ENCODE results near the gene LTB. TPM values are rescaled to one million over a fixed set of nuclear protein-coding genes. Genes with fewer than 3 reads are reported as not detected.

Gene LTB
- total and polyA plus RNA-seq, 9 of the 15 experiments (the other 6 are each of a cell fraction or from before 2014, with no cell fraction given), result 0.07 to 0.51 TPM; not detected in 7

DNA sequence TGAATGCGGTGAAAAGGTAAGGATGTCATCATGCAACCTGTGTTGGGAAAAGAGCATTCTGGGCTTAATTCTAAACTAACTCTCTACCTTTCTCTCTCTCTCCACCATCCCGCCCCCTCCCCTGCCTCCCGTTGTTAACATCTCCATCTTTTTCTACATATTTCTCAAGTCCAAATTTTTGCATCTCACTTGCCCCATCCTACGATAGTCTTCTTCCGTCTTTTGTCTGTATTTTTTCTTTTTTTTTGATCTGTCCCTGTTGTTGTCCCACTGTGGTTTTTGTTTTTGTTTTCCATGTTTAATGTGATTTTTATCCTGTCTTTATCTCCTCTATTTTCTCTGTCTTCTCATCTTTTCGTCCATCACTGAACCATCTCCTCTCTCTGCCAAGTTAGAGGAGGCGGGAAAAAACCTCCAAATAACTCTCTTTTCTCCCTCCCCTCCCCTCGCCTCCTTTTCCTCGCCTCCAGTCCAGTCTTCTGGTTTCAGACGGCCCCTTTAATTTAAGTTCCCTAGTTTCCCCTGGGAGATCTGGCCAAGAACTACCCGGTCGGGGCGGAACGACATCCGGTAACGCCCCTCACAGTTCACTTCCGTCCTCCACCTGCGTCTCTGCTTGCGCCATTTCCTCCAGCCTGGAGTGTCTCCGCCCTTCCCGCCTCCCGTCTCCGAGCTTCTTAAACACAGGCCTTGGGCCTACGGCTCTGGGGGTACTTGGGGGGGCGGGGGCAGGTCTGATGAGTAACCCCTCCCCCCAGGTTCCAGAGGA is 35.1 kb downstream of the LTB start, which contains the start of gene NFKBIL1 (continued):
- TF ChIP-seq SIN3A (IDR thresholded peaks at IDR 0.05; ENCODE audit: borderline replicate concordance in 2 of 2, control insufficient read depth in 1 of 2, low read depth in 2 of 2, low read length in 2 of 2) (peak in 1 of 2 experiments; percentile 34; a peak in 1 of 4 replicates), MAFK (IDR thresholded peaks at IDR 0.05; ENCODE audit: low read length) (peak; percentile 27; the same call in 1 of the 2 replicates), SOX6 (IDR thresholded peaks at IDR 0.05) (peak; percentile 51; the same call in 1 of the 2 replicates), TGIF2 (CRISPR knock-in tag; IDR thresholded peaks at IDR 0.05) (no peak), YBX1 (IDR thresholded peaks at IDR 0.05) (peak; percentile 93; the same call in 1 of the 2 replicates), ELF1 (tag; IDR thresholded peaks at IDR 0.05) (peak; percentile 96), ZNF121 (CRISPR knock-in tag; conservative IDR thresholded peaks at IDR 0.05) (no peak), ZNF445 (CRISPR knock-in tag; IDR thresholded peaks at IDR 0.05; ENCODE audit: low read depth) (0 out of 2 replicates have a peak, but pooled peaks have one; percentile 52), PRPF4 (IDR thresholded peaks at IDR 0.05; ENCODE audit: insufficient read depth, low read depth, low read length, poor library complexity, severe bottlenecking) (no peak)
- TF ChIP-seq, protein P1, sequence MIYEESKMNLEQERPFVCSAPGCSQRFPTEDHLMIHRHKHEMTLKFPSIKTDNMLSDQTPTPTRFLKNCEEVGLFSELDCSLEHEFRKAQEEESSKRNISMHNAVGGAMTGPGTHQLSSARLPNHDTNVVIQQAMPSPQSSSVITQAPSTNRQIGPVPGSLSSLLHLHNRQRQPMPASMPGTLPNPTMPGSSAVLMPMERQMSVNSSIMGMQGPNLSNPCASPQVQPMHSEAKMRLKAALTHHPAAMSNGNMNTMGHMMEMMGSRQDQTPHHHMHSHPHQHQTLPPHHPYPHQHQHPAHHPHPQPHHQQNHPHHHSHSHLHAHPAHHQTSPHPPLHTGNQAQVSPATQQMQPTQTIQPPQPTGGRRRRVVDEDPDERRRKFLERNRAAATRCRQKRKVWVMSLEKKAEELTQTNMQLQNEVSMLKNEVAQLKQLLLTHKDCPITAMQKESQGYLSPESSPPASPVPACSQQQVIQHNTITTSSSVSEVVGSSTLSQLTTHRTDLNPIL (CRISPR knock-in tag; IDR thresholded peaks at IDR 0.05), result no peak
- TF ChIP-seq, protein P2, sequence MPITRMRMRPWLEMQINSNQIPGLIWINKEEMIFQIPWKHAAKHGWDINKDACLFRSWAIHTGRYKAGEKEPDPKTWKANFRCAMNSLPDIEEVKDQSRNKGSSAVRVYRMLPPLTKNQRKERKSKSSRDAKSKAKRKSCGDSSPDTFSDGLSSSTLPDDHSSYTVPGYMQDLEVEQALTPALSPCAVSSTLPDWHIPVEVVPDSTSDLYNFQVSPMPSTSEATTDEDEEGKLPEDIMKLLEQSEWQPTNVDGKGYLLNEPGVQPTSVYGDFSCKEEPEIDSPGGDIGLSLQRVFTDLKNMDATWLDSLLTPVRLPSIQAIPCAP (CRISPR knock-in tag; IDR thresholded peaks at IDR 0.05; ENCODE audit: borderline replicate concordance), result no peak
- TF ChIP-seq, protein P3, sequence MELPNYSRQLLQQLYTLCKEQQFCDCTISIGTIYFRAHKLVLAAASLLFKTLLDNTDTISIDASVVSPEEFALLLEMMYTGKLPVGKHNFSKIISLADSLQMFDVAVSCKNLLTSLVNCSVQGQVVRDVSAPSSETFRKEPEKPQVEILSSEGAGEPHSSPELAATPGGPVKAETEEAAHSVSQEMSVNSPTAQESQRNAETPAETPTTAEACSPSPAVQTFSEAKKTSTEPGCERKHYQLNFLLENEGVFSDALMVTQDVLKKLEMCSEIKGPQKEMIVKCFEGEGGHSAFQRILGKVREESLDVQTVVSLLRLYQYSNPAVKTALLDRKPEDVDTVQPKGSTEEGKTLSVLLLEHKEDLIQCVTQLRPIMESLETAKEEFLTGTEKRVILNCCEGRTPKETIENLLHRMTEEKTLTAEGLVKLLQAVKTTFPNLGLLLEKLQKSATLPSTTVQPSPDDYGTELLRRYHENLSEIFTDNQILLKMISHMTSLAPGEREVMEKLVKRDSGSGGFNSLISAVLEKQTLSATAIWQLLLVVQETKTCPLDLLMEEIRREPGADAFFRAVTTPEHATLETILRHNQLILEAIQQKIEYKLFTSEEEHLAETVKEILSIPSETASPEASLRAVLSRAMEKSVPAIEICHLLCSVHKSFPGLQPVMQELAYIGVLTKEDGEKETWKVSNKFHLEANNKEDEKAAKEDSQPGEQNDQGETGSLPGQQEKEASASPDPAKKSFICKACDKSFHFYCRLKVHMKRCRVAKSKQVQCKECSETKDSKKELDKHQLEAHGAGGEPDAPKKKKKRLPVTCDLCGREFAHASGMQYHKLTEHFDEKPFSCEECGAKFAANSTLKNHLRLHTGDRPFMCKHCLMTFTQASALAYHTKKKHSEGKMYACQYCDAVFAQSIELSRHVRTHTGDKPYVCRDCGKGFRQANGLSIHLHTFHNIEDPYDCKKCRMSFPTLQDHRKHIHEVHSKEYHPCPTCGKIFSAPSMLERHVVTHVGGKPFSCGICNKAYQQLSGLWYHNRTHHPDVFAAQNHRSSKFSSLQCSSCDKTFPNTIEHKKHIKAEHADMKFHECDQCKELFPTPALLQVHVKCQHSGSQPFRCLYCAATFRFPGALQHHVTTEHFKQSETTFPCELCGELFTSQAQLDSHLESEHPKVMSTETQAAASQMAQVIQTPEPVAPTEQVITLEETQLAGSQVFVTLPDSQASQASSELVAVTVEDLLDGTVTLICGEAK (IDR thresholded peaks at IDR 0.05), result peak; percentile 100
- TF ChIP-seq, protein P3 (CRISPR knock-in tag; IDR thresholded peaks at IDR 0.05), result no peak
- TF ChIP-seq, protein P4, sequence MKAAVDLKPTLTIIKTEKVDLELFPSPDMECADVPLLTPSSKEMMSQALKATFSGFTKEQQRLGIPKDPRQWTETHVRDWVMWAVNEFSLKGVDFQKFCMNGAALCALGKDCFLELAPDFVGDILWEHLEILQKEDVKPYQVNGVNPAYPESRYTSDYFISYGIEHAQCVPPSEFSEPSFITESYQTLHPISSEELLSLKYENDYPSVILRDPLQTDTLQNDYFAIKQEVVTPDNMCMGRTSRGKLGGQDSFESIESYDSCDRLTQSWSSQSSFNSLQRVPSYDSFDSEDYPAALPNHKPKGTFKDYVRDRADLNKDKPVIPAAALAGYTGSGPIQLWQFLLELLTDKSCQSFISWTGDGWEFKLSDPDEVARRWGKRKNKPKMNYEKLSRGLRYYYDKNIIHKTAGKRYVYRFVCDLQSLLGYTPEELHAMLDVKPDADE (conservative IDR thresholded peaks at IDR 0.05; ENCODE audit: control insufficient read depth, low read depth, low read length), result peak; percentile 99

Measured in K562 (cell line).